Glutamatergic neuron (in vitro differentiated cells): ENCODE measurements around the gene SECTM1. TPM values are rescaled to one million over a fixed set of nuclear protein-coding genes. Genes with fewer than 3 reads are reported as not detected.

ENCODE experiments used
- DNase-seq: peaks from one replicate; pipeline ENCODE4 v3.0.0; 2022
- H3K27ac Mint-ChIP-seq: one replicate; pipeline ENCODE4 v1.8.0; 2020; ENCODE audit warnings: mild to moderate bottlenecking, mixed read lengths, inconsistent platforms; ENCODE audit not compliant: unreplicated experiment
- H3K27me3 Mint-ChIP-seq: one replicate; pipeline ENCODE4 v1.8.0; 2020; ENCODE audit warnings: mild to moderate bottlenecking, moderate library complexity, mixed read lengths, inconsistent platforms; ENCODE audit not compliant: unreplicated experiment
- H3K36me3 Mint-ChIP-seq: one replicate; pipeline ENCODE4 v1.8.0; 2020; ENCODE audit warnings: mild to moderate bottlenecking, mixed read lengths, inconsistent platforms; ENCODE audit not compliant: unreplicated experiment
- H3K4me1 Mint-ChIP-seq: one replicate; pipeline ENCODE4 v1.8.0; 2020; ENCODE audit warnings: mild to moderate bottlenecking, low read depth, mixed read lengths, inconsistent platforms; ENCODE audit not compliant: unreplicated experiment
- H3K4me3 Mint-ChIP-seq: one replicate; pipeline ENCODE4 v1.8.0; 2020; ENCODE audit warnings: mild to moderate bottlenecking, mixed read lengths, inconsistent platforms; ENCODE audit not compliant: unreplicated experiment
- H3K9me3 Mint-ChIP-seq: one replicate; pipeline ENCODE4 v1.8.0; 2020; ENCODE audit warnings: mild to moderate bottlenecking, moderate library complexity, mixed read lengths, inconsistent platforms; ENCODE audit not compliant: unreplicated experiment
- CTCF ChIP-seq: fragments of 200-600 bp; sonication (generic); IDR thresholded peaks from one replicate; pipeline ENCODE4 v1.5.0; 2021; ENCODE audit not compliant: partially characterized antibody, unreplicated experiment
- total RNA-seq: library from RNA; stranded (reverse); fragmentation: NEBNext Ultra II Directional; extraction: Animal tissue kit (Norgen Biotek cat#: 25700); gene quantifications from one replicate; pipeline ENCODE4 v1.2.1, GENCODE V29; 2021; ENCODE audit not compliant: unreplicated experiment

Gene SECTM1
- total RNA-seq, 1 donor from 2014 or later: 0.29 TPM

GRCh38 chr17:82323514-82324234 is 9.9 kb downstream of the SECTM1 start:
- no peaks in the 10 kb centered on the region for H3K36me3 Mint-ChIP-seq
- no peaks in the 10 kb centered on the region for H3K4me1 Mint-ChIP-seq
- peaks cover 2% of the 10 kb centered on the region for H3K27me3 Mint-ChIP-seq
- no peak for TF ChIP-seq CTCF
- H3K9me3 Mint-ChIP-seq: peaks cover 2% of the 10 kb centered on the region
- DNase-seq: peak; percentile 19
- H3K27ac Mint-ChIP-seq: no peak overlapping the region
- no peak overlapping the region for H3K4me3 Mint-ChIP-seq

GRCh38 chr17:82322526-82323453 is 10.8 kb downstream of the SECTM1 start:
- H3K4me3 Mint-ChIP-seq: no peak overlapping the region
- H3K9me3 Mint-ChIP-seq: peaks cover 2% of the 10 kb centered on the region
- TF ChIP-seq CTCF: no peak
- no peak for DNase-seq
- no peaks in the 10 kb centered on the region for H3K36me3 Mint-ChIP-seq
- H3K27me3 Mint-ChIP-seq: peaks cover 2% of the 10 kb centered on the region
- no peak overlapping the region for H3K27ac Mint-ChIP-seq
- no peaks in the 10 kb centered on the region for H3K4me1 Mint-ChIP-seq

GRCh38 chr17:82321947-82322466 is 11.6 kb downstream of the SECTM1 start:
- H3K4me3 Mint-ChIP-seq: no peak overlapping the region
- H3K4me1 Mint-ChIP-seq: no peaks in the 10 kb centered on the region
- DNase-seq: peak; percentile 14
- H3K27me3 Mint-ChIP-seq: peaks cover 2% of the 10 kb centered on the region
- TF ChIP-seq CTCF: no peak
- H3K9me3 Mint-ChIP-seq: peaks cover 2% of the 10 kb centered on the region
- H3K36me3 Mint-ChIP-seq: no peaks in the 10 kb centered on the region
- no peak overlapping the region for H3K27ac Mint-ChIP-seq

- peaks cover 2% of the 10 kb centered on the region for H3K9me3 Mint-ChIP-seq
Observed at GRCh38 chr17:82320956-82321927, 12.3 kb downstream of the SECTM1 start.

More at GRCh38 chr17:82320956-82321927, 12.3 kb downstream of the SECTM1 start:
- Mint-ChIP-seq H3K4me3 (no peak overlapping the region), H3K4me1 (no peaks in the 10 kb centered on the region), H3K27me3 (peaks cover 5% of the 10 kb centered on the region), H3K27ac (no peak overlapping the region), H3K36me3 (no peaks in the 10 kb centered on the region)
- TF ChIP-seq CTCF: peak; percentile 85
- peak; percentile 65 for DNase-seq
